Common myeloid progenitor, CD34-positive (primary cell): ENCODE measurements around the gene RSBN1L.
A peak's percentile ranks its signal among the peaks of the same experiment; 100 is the strongest.
"Not testable (repeated sequence)": the region's sequence is repeated elsewhere in the genome, so short reads cannot be mapped to it uniquely, and the experiment has no call there.

Source experiments
- CTCF ChIA-PET: fragments of 350-600 bp; sonication (Branson Sonifier 250); formaldehyde crosslinking; loops from one replicate; lab custom pipeline; 2021; ENCODE audit warnings: antibody characterized with exemption; lab: Charles Lee
- POLR2A ChIA-PET: fragments of 350-600 bp; sonication (Branson Sonifier 250); formaldehyde crosslinking; loops from one replicate; lab custom pipeline; 2021; ENCODE audit warnings: antibody characterized with exemption; lab: Charles Lee
- DNase-seq, 3 donors: peaks; one replicate each; pipeline versions ENCODE4 v3.0.0 to v3.0.0-alpha.2; 2013
- H3K27ac ChIP-seq, 2 experiments: 1 replicate in 1 of 2; 2 replicates in 1 of 2; pipeline ENCODE4 v1.7.0; 2013; ENCODE audit warnings: inconsistent platforms in 2 of 2, low read length in 2 of 2, mild to moderate bottlenecking in 2 of 2, low read depth in 1 of 2, moderate library complexity in 1 of 2; ENCODE audit not compliant: severe bottlenecking in 2 of 2, insufficient read depth in 1 of 2, poor library complexity in 1 of 2
- H3K27me3 ChIP-seq, 5 experiments: replicated peaks in 2 of 5; 1 replicate in 3 of 5; 2 replicates in 2 of 5; pipeline versions ENCODE4 v1.6.1 to v1.7.0; 2013; ENCODE audit warnings: low read length in 4 of 5, mild to moderate bottlenecking in 2 of 5, moderate library complexity in 2 of 5, inconsistent platforms in 1 of 5; ENCODE audit not compliant: insufficient read depth in 5 of 5, control insufficient read depth in 4 of 5
- H3K36me3 ChIP-seq, 4 experiments: 1 replicate in 2 of 4; 2 replicates in 2 of 4; pipeline versions ENCODE4 v1.6.1 to v1.7.0; 2013; ENCODE audit warnings: low read length in 3 of 4, control low read depth in 1 of 4, mild to moderate bottlenecking in 1 of 4; ENCODE audit not compliant: control insufficient read depth in 4 of 4, insufficient read depth in 4 of 4
- H3K4me1 ChIP-seq, 4 experiments: 1 replicate in 3 of 4; 2 replicates in 1 of 4; pipeline versions ENCODE4 v1.6.1 to v1.7.1; 2013; ENCODE audit warnings: low read length in 3 of 4, mild to moderate bottlenecking in 3 of 4, control low read depth in 1 of 4, inconsistent platforms in 1 of 4, moderate library complexity in 1 of 4; ENCODE audit not compliant: control insufficient read depth in 4 of 4, insufficient read depth in 4 of 4; ENCODE audit errors: control extremely low read depth in 1 of 4
- H3K4me3 ChIP-seq, 7 experiments: 1 replicate in 4 of 7; 2 replicates in 3 of 7; pipeline versions ENCODE4 v1.5.1 to v1.7.0; 2013; ENCODE audit warnings: mild to moderate bottlenecking in 7 of 7, low read length in 6 of 7, moderate library complexity in 6 of 7, inconsistent platforms in 2 of 7, low read depth in 2 of 7, control low read depth in 1 of 7; ENCODE audit not compliant: insufficient read depth in 4 of 7, control insufficient read depth in 1 of 7; ENCODE audit errors: extremely low read depth in 1 of 7
- H3K9me3 ChIP-seq, 5 experiments: 1 replicate in 4 of 5; 2 replicates in 1 of 5; pipeline versions ENCODE4 v1.6.1 to v1.7.1; 2013; ENCODE audit warnings: low read length in 4 of 5, mild to moderate bottlenecking in 2 of 5, inconsistent platforms in 1 of 5, low read depth in 1 of 5, moderate library complexity in 1 of 5; ENCODE audit not compliant: control insufficient read depth in 4 of 5, insufficient read depth in 2 of 5; ENCODE audit errors: control extremely low read depth in 1 of 5
- WGBS: methylation state at CpG from one replicate; pipeline ENCODE4 v1.1.5; 2013; ENCODE audit not compliant: insufficient coverage; 5-methylcytosine and 5-hydroxymethylcytosine counted together

Gene RSBN1L

GRCh38 chr7:77717566-77717965 is 21.3 kb downstream of the RSBN1L start:
- POLR2A ChIA-PET, H3K27me3 ChIP-seq, DNase-seq, CTCF ChIA-PET, H3K27ac ChIP-seq, H3K36me3 ChIP-seq, H3K4me3 ChIP-seq, H3K9me3 ChIP-seq: not testable (repeated sequence)
- 96% methylated on average over 5 of the region's 5 CpGs for WGBS
- peaks cover 0 to 16% (median 2%) of the 10 kb centered on the region in 4 experiments for H3K4me1 ChIP-seq

- H3K4me3 ChIP-seq = peak overlapping the region in 3 of 7 experiments; percentile 1 to 42 (median 39)
- DNase-seq = peak in 1 of 3 donors; percentile 7
- peaks cover 16 to 39% (median 17%) of the 10 kb centered on the region in 4 experiments for H3K4me1 ChIP-seq
- H3K27ac ChIP-seq = peak overlapping the region; percentile 90 to 94
- CTCF ChIA-PET = interaction anchor here (0.8 to 3.1 kb wide), 4 partner anchors 16 to 30 kb away, joined by 3 to 12 read pairs (median 4); no protein-coding TSS in a partner anchor
- no peaks in the 10 kb centered on the region for H3K27me3 ChIP-seq
- H3K36me3 ChIP-seq = no peaks in the 10 kb centered on the region
- H3K9me3 ChIP-seq = no peaks in the 10 kb centered on the region
- WGBS = 100% methylated on average over 1 of the region's 3 CpGs
- POLR2A ChIA-PET = interaction anchor here (0.6 kb wide), 1 partner anchor 31 kb away, joined by 3 read pairs; the partner anchor contains the start of gene RSBN1L
These were observed 31.3 kb downstream of the RSBN1L start for GRCh38 chr7:77727527-77727926.

- peak; percentile 76 to 95 (median 87) for DNase-seq
- POLR2A ChIA-PET = interaction anchor here (0.6 to 0.8 kb wide), 4 partner anchors 21 to 32 kb away, joined by 3 to 5 read pairs (median 3); partner anchors contain the start of gene RSBN1L
- Histone ChIP-seq H3K9me3 (no peaks in the 10 kb centered on the region), H3K27me3 (no peaks in the 10 kb centered on the region), H3K36me3 (no peaks in the 10 kb centered on the region), H3K27ac (peak overlapping the region; percentile 90 to 94), H3K4me3 (peak overlapping the region in 5 of 7 experiments; percentile 15 to 51 (median 28)), H3K4me1 (peaks cover 15 to 36% (median 16%) of the 10 kb centered on the region in 4 experiments)
- WGBS = 35% methylated on average over 6 of the region's 8 CpGs
- CTCF ChIA-PET = interaction anchor here (0.8 to 3.1 kb wide), 9 partner anchors 11 to 79 kb away, joined by 3 to 12 read pairs (median 3); no protein-coding TSS in a partner anchor
These were observed 31.9 kb downstream of the RSBN1L start for GRCh38 chr7:77727936-77728701.

- H3K4me1 ChIP-seq = peaks cover 16 to 40% (median 19%) of the 10 kb centered on the region in 4 experiments
- WGBS = 63% methylated on average over 2 of the region's 3 CpGs
- ChIA-PET CTCF (interaction anchor here (1.1 to 3.1 kb wide), 6 partner anchors 10 to 29 kb away, joined by 3 to 12 read pairs (median 3); no protein-coding TSS in a partner anchor), POLR2A (no interaction called here)
- H3K9me3 ChIP-seq = no peaks in the 10 kb centered on the region
- DNase-seq = no peak
- H3K27ac ChIP-seq = peak overlapping the region in 1 of 2 experiments; percentile 9
- H3K27me3 ChIP-seq = no peaks in the 10 kb centered on the region
- no peak overlapping the region for H3K4me3 ChIP-seq
- H3K36me3 ChIP-seq = no peaks in the 10 kb centered on the region
These were observed 33.5 kb downstream of the RSBN1L start for GRCh38 chr7:77729574-77730348.

GRCh38 chr7:77731716-77732115 is 35.5 kb downstream of the RSBN1L start:
- ChIA-PET CTCF (interaction anchor here (0.6 to 1.6 kb wide), 3 partner anchors 15 to 1518 kb away, joined by 3 to 4 read pairs (median 3); no protein-coding TSS in a partner anchor), POLR2A (no interaction called here)
- H3K9me3 ChIP-seq = no peaks in the 10 kb centered on the region
- WGBS = no CpG with 5 or more reads among the region's 1 CpG
- no peak for DNase-seq
- no peak overlapping the region for H3K27ac ChIP-seq
- peaks cover 16 to 41% (median 20%) of the 10 kb centered on the region in 4 experiments for H3K4me1 ChIP-seq
- H3K4me3 ChIP-seq = no peak overlapping the region
- no peaks in the 10 kb centered on the region for H3K27me3 ChIP-seq
- H3K36me3 ChIP-seq = peaks cover 0 to 3% (median under 1%) of the 10 kb centered on the region in 4 experiments

- Histone ChIP-seq H3K27me3 (no peaks in the 10 kb centered on the region), H3K27ac (no peak overlapping the region), H3K4me3 (no peak overlapping the region), H3K36me3 (peaks cover 0 to 17% (median 8%) of the 10 kb centered on the region in 4 experiments), H3K4me1 (peaks cover 2 to 13% (median 4%) of the 10 kb centered on the region in 4 experiments), H3K9me3 (no peaks in the 10 kb centered on the region)
- POLR2A ChIA-PET = interaction anchor here (0.7 kb wide), 1 partner anchor 13 kb away, joined by 3 read pairs; no protein-coding TSS in a partner anchor
- CTCF ChIA-PET = no interaction called here
- peak in 1 of 3 donors; percentile 43 for DNase-seq
- 95% methylated on average over 7 of the region's 9 CpGs for WGBS
These were observed 38.6 kb downstream of the RSBN1L start for GRCh38 chr7:77734659-77735421.
